Liver (tissue), 3 donors: ENCODE data around the gene HCRTR1.

Experiments used
- ATF3 ChIP-seq: IDR thresholded peaks from 2 replicates; pipeline ENCODE4 v1.6.1; 2016; ENCODE audit warnings: antibody characterized with exemption
- CTCF ChIP-seq: fragments of 150-350 bp; IDR thresholded peaks from 2 replicates; pipeline ENCODE4 v1.5.1; 2017; ENCODE audit warnings: improper control_type of control experiment, low read depth, low read length; ENCODE audit not compliant: missing input control
- EGR1 ChIP-seq, 2 donors: IDR thresholded peaks; 2 replicates each; pipeline ENCODE4 v1.6.1; 2016 to 2018; ENCODE audit warnings: antibody characterized with exemption in 2 of 2, low read depth in 2 of 2
- MAX ChIP-seq: IDR thresholded peaks from 2 replicates; pipeline ENCODE4 v1.6.1; 2016; ENCODE audit warnings: antibody characterized with exemption
- REST ChIP-seq: IDR thresholded peaks from 2 replicates; pipeline ENCODE4 v1.6.1; 2016; ENCODE audit warnings: antibody characterized with exemption, mild to moderate bottlenecking
- RXRA ChIP-seq, 2 donors: IDR thresholded peaks; 2 replicates each; pipeline ENCODE4 v1.6.1; 2017 to 2018; ENCODE audit warnings: antibody characterized with exemption in 2 of 2, mild to moderate bottlenecking in 1 of 2
- TAF1 ChIP-seq: conservative IDR thresholded peaks from 2 replicates; pipeline ENCODE4 v1.6.1; 2016; ENCODE audit warnings: antibody characterized with exemption, mild to moderate bottlenecking
- YY1 ChIP-seq: IDR thresholded peaks from 2 replicates; pipeline ENCODE4 v1.6.1; 2016; ENCODE audit warnings: antibody characterized with exemption, mild to moderate bottlenecking
- ZBTB33 ChIP-seq: IDR thresholded peaks from 2 replicates; pipeline ENCODE4 v1.6.1; 2016; ENCODE audit warnings: antibody characterized with exemption
- donor health status: healthy.
- donor health status: healthy.

GRCh38 chr1:31664528-31664927 is 47.0 kb downstream of the HCRTR1 start:
- TF ChIP-seq CTCF (no peak), YY1 (no peak), MAX (no peak), TAF1 (no peak), REST (no peak), ZBTB33 (no peak), ATF3 (no peak), EGR1 (IDR thresholded peaks at IDR 0.05; ENCODE audit: low read depth in 2 of 2) (no peak), RXRA (IDR thresholded peaks at IDR 0.05) (no peak)
